H1 (cell line): ENCODE data around the gene ZAR1. TPM values are rescaled to one million over a fixed set of nuclear protein-coding genes. Genes with fewer than 3 reads are reported as not detected.

ENCODE experiments used
- GTF2F1 ChIP-seq: IDR thresholded peaks from 2 replicates; pipeline ENCODE4 v1.6.1; 2012; ENCODE audit warnings: low read depth, low read length, improper control_type of control experiment, borderline replicate concordance
- SP1 ChIP-seq: IDR thresholded peaks from 2 replicates; pipeline ENCODE4 v1.6.1; 2011; ENCODE audit warnings: low read depth, low read length
- SP2 ChIP-seq: IDR thresholded peaks from 2 replicates; pipeline ENCODE4 v1.6.1; 2012; ENCODE audit warnings: mild to moderate bottlenecking, low read length, inconsistent platforms
- polyA plus RNA-seq, 7 experiments: library from polyadenylated mRNA; depleted of rRNA in 3 of 7; stranded (reverse) in 5 of 7; unstranded in 2 of 7; fragments of >200 nt in 5 of 7; fragments of 200-250 nt in 2 of 7; gene quantifications; 1 replicate in 5 of 7; 2 replicates in 1 of 7; 4 replicates in 1 of 7; pipeline versions ENCODE4 v1.2.1 to v1.2.3, GENCODE V29; 2011 to 2013; ENCODE audit warnings: missing spikeins in 2 of 7, mixed read lengths in 2 of 7
- total RNA-seq: library from RNA; stranded (reverse); fragmentation: NEBNext Ultra II Directional; extraction: Animal tissue kit (Norgen Biotek cat#: 25700); gene quantifications from 2 replicates; pipeline ENCODE4 v1.2.1, GENCODE V29; 2021

Gene ZAR1
- total and polyA plus RNA-seq, 2 of the 8 experiments (the other 6 are each of a cell fraction or from before 2014, with no cell fraction given): 0.33 to 0.78 TPM

DNA sequence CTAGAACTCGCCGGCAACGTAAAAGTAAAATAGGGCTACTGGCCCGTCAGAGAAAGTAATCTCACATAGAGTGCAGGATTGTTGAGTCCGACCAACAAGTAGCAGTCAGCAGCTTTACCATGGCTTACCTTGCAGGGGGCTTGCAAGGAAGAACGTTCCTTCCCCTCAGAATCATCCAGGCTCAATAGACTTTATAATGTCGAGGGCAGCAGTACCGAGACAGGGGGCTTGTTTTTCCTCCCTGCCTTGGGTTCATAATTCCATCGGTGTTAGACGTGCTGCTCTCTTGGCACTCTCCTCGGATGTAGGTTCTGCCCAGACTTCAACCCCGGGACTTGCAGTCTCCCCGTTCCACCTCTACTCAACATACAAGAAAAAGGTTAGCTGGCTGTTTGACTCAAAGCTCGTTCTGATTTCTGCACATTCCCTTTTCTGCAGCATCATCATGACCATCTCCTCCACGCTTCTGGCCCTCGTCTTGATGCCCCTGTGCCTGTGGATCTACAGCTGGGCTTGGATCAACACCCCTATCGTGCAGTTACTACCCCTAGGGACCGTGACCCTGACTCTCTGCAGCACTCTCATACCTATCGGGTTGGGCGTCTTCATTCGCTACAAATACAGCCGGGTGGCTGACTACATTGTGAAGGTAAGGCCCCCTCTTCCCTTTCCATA is 5.4 kb upstream of the ZAR1 start (continued):
- no peak for TF ChIP-seq SP2
- TF ChIP-seq GTF2F1: no peak
- TF ChIP-seq SP1: no peak
